DOHH2 (cell line): ENCODE measurements around the gene TBC1D22A.

Source experiments
- H3F3A ChIP-seq: fragments of 200-600 bp; sonication (generic), shearing (Covaris generic); 2 replicates; pipeline ENCODE4 v1.6.0; 2016; ENCODE audit warnings: antibody characterized with exemption, mild to moderate bottlenecking; ENCODE audit not compliant: control insufficient read depth, insufficient read depth
- H3K27ac ChIP-seq: fragments of 200-600 bp; sonication (generic); 2 replicates; pipeline ENCODE4 v1.5.1; 2014; ENCODE audit warnings: low read depth, mild to moderate bottlenecking, low read length, moderate library complexity
- H3K27me3 ChIP-seq: fragments of 200-600 bp; sonication (generic); 2 replicates; pipeline ENCODE4 v1.6.1; 2014; ENCODE audit warnings: mild to moderate bottlenecking, low read length, mixed read lengths; ENCODE audit not compliant: control insufficient read depth
- H3K36me3 ChIP-seq: fragments of 200-600 bp; sonication (generic); 2 replicates; pipeline ENCODE4 v1.6.1; 2014; ENCODE audit warnings: mild to moderate bottlenecking, low read length, moderate library complexity, mixed read lengths; ENCODE audit not compliant: control insufficient read depth
- H3K4me1 ChIP-seq: fragments of 200-600 bp; sonication (generic); 2 replicates; pipeline ENCODE4 v1.6.1; 2014; ENCODE audit warnings: mild to moderate bottlenecking, low read length, mixed read lengths; ENCODE audit not compliant: control insufficient read depth
- H3K4me2 ChIP-seq: fragments of 200-600 bp; sonication (generic); 2 replicates; pipeline ENCODE4 v1.6.0; 2014; ENCODE audit warnings: mild to moderate bottlenecking, low read length, moderate library complexity
- H3K4me3 ChIP-seq: fragments of 200-600 bp; sonication (generic); 2 replicates; pipeline ENCODE4 v1.5.1; 2014; ENCODE audit warnings: mild to moderate bottlenecking, low read length, mixed read lengths
- H3K79me2 ChIP-seq: fragments of 200-600 bp; sonication (generic); 2 replicates; pipeline ENCODE4 v1.6.1; 2014; ENCODE audit warnings: mild to moderate bottlenecking, low read length, mixed read lengths; ENCODE audit not compliant: control insufficient read depth
- H3K9me2 ChIP-seq: fragments of 200-600 bp; sonication (generic); replicated peaks from 2 replicates; pipeline ENCODE4 v1.6.1; 2014; ENCODE audit warnings: mild to moderate bottlenecking, low read length, mixed read lengths; ENCODE audit not compliant: control insufficient read depth
- H3K9me3 ChIP-seq: fragments of 200-600 bp; sonication (generic); 2 replicates; pipeline ENCODE4 v1.6.1; 2014; ENCODE audit warnings: antibody characterized with exemption, low read length, mixed read lengths; ENCODE audit not compliant: control insufficient read depth, insufficient read depth
- H4K20me1 ChIP-seq: fragments of 200-600 bp; sonication (generic); 2 replicates; pipeline ENCODE4 v1.6.0; 2014; ENCODE audit warnings: low read depth, mild to moderate bottlenecking, antibody characterized with exemption, low read length, moderate library complexity; ENCODE audit not compliant: control insufficient read depth, insufficient read depth
- EZH2phosphoT487 ChIP-seq: fragments of 200-600 bp; sonication (generic); IDR thresholded peaks from 2 replicates; pipeline ENCODE4 v1.6.1; 2017; ENCODE audit warnings: borderline replicate concordance, mild to moderate bottlenecking, antibody characterized with exemption, low read length, moderate library complexity, mixed read lengths
- TF ChIP-seq, protein P1 (sequence below): fragments of 200-600 bp; sonication (generic); IDR thresholded peaks from one replicate; pipeline ENCODE4 v1.5.1; 2014; ENCODE audit warnings: antibody characterized with exemption, mild to moderate bottlenecking, low read depth, low read length; ENCODE audit not compliant: poor library complexity, severe bottlenecking

TBC1D22A gene

DNA sequence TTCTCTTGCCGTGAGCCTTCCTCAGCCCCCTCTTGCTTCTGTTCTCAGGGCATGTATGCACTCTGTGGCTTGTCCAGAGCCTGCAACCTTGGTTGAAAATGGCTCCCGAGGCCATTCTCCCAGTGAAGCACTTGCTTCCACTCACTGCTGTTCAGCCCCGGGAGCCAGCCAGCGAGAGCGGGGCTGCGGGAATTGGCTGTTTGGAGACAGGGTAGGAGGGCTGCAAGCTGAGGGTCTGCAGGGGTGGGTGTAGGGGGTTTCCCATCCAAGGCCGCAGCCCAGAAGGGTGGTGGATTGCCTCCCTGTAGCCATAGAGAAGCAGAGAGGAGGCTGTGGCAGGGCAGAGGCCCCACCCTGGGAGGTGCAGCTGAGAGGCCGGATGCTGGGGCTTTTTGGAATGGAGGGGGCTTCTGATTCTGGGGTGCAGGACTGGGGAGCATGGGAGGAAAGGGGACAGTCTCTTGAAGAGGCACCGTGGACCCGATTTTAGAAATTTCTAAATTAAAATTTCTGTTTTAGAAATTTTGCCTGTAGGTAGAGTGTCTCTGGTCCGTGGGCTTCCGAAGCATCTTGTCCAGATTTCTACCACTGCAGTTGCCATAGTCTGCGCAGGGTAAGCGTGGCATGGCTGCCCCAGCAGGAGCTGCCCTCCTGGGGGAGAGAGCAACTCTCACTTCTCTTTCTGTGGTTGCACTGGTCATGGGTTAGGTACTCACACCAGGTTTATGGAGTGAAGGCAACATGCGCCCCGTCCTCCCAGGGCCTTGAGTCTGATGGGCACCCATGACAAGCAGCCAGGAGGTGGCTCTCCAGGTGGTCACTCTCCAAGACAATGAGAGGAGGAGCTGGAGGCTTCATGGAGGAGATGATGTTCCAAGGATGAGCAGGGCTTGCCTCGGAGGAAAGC is 100.2 kb downstream of the TBC1D22A start:
- H3K4me3 ChIP-seq, result no peak overlapping the region
- peaks cover 22% of the 10 kb centered on the region for H4K20me1 ChIP-seq
- H3K27ac ChIP-seq, result no peak overlapping the region
- H3K36me3 ChIP-seq, result peaks cover 28% of the 10 kb centered on the region
- no peaks in the 10 kb centered on the region for H3K4me1 ChIP-seq
- no peaks in the 10 kb centered on the region for H3K9me2 ChIP-seq
- H3K4me2 ChIP-seq, result no peak overlapping the region
- no peaks in the 10 kb centered on the region for H3K27me3 ChIP-seq
- H3K79me2 ChIP-seq, result peaks cover 81% of the 10 kb centered on the region
- no peaks in the 10 kb centered on the region for H3K9me3 ChIP-seq
- TF ChIP-seq, protein P1, sequence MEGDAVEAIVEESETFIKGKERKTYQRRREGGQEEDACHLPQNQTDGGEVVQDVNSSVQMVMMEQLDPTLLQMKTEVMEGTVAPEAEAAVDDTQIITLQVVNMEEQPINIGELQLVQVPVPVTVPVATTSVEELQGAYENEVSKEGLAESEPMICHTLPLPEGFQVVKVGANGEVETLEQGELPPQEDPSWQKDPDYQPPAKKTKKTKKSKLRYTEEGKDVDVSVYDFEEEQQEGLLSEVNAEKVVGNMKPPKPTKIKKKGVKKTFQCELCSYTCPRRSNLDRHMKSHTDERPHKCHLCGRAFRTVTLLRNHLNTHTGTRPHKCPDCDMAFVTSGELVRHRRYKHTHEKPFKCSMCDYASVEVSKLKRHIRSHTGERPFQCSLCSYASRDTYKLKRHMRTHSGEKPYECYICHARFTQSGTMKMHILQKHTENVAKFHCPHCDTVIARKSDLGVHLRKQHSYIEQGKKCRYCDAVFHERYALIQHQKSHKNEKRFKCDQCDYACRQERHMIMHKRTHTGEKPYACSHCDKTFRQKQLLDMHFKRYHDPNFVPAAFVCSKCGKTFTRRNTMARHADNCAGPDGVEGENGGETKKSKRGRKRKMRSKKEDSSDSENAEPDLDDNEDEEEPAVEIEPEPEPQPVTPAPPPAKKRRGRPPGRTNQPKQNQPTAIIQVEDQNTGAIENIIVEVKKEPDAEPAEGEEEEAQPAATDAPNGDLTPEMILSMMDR, result no peak
- no peaks in the 10 kb centered on the region for H3F3A ChIP-seq

DNA sequence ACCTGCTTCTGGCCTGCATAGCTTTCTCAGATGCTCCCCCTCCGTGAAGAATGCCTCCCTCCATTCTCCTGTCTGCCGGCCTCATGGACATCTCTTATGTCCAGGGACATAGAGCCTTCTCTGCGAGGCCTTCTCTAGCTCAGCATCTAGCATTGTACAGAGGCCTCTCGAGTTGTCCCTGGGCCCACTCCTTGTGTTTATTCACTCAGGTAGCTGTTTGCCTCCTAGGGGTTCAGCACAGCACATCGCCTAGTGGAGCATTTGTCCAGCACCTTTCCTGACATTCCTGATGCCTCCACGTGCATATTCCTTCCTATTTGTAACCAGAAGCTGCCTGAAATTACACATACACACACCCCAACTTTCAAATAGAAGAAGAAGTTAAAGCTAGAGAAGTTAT is 101.3 kb downstream of the TBC1D22A start:
- no peak overlapping the region for H3K4me3 ChIP-seq
- H3K4me2 ChIP-seq, result no peak overlapping the region
- no peaks in the 10 kb centered on the region for H3K27me3 ChIP-seq
- H3K9me3 ChIP-seq, result no peaks in the 10 kb centered on the region
- H3K36me3 ChIP-seq, result peaks cover 29% of the 10 kb centered on the region
- H3K9me2 ChIP-seq, result no peaks in the 10 kb centered on the region
- no peaks in the 10 kb centered on the region for H3F3A ChIP-seq
- peaks cover 81% of the 10 kb centered on the region for H3K79me2 ChIP-seq
- no peaks in the 10 kb centered on the region for H3K4me1 ChIP-seq
- H4K20me1 ChIP-seq, result peaks cover 22% of the 10 kb centered on the region
- TF ChIP-seq, protein P1, result no peak
- TF ChIP-seq EZH2phosphoT487, result no peak
- no peak overlapping the region for H3K27ac ChIP-seq

DNA sequence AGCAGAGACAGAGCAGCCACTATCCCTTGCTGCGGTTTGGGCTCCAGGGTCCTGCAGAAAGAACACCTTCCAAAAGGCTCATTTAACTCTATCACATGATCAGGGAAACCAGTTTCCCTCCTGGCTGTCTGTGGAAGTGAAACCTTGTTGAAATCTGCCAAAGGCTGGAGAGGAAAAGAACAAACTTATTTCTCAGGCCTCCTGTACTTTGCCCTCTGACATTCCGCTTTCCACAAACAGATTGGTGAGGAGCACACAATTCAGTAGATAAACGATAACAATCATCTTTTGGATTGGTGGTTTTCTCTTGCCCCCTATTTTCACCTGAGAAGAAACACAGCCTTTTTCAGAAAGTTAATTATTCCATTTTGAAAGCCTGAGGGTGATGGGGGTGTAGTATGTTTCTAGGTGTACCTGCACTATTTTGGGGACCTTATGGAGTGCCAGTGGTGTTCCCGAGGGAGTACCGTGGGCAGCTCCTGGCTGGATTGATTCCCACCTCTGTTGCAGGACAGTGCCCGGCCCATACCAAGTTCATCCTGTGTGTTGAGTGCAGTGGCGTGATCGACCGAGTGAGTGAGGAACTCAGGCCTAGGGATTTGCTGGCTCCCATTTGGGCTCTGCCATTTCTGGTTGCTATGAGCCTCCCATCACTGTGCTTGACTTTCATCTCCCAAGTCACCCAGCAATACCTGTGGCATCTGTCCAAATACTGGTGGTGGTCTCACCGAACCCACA is 102.0 kb downstream of the TBC1D22A start:
- Histone ChIP-seq H3K27me3 (no peaks in the 10 kb centered on the region), H3F3A (no peaks in the 10 kb centered on the region), H3K4me1 (no peaks in the 10 kb centered on the region), H3K4me2 (no peak overlapping the region), H4K20me1 (peaks cover 22% of the 10 kb centered on the region), H3K9me3 (no peaks in the 10 kb centered on the region), H3K36me3 (peaks cover 29% of the 10 kb centered on the region), H3K4me3 (no peak overlapping the region), H3K79me2 (peaks cover 87% of the 10 kb centered on the region), H3K9me2 (no peaks in the 10 kb centered on the region), H3K27ac (no peak overlapping the region)
- no peak for TF ChIP-seq EZH2phosphoT487
- TF ChIP-seq, protein P1, result no peak
